Neural progenitor cell (in vitro differentiated cells): ENCODE data around the gene TBC1D14. TPM values are rescaled to one million over a fixed set of nuclear protein-coding genes. Genes with fewer than 3 reads are reported as not detected.

ENCODE experiments used
- DNase-seq: peaks from one replicate; pipeline ENCODE4 v3.0.0-alpha.2; 2016; ENCODE audit warnings: low spot score
- H2AFZ ChIP-seq: fragments of 200-600 bp; sonication (generic); replicated peaks from 2 replicates; pipeline ENCODE4 v1.6.1; 2016; ENCODE audit warnings: antibody characterized with exemption
- H3F3A ChIP-seq: fragments of 200-600 bp; sonication (generic); 2 replicates; pipeline ENCODE4 v1.6.1; 2016; ENCODE audit warnings: antibody characterized with exemption, low read depth
- H3K27ac ChIP-seq: fragments of 200-600 bp; sonication (generic); 2 replicates; pipeline ENCODE4 v1.5.1; 2016; ENCODE audit warnings: mild to moderate bottlenecking
- H3K27me3 ChIP-seq: fragments of 200-600 bp; sonication (generic); 2 replicates; pipeline ENCODE4 v1.6.1; 2016; ENCODE audit warnings: mild to moderate bottlenecking, moderate library complexity
- H3K36me3 ChIP-seq: fragments of 200-600 bp; sonication (generic); 2 replicates; pipeline ENCODE4 v1.5.1; 2016
- H3K4me1 ChIP-seq: fragments of 200-600 bp; sonication (generic); 2 replicates; pipeline ENCODE4 v1.6.1; 2016; ENCODE audit warnings: mixed run types
- H3K4me2 ChIP-seq: fragments of 200-600 bp; sonication (generic); 2 replicates; pipeline ENCODE4 v1.6.1; 2016
- H3K4me3 ChIP-seq: fragments of 200-600 bp; sonication (generic); 2 replicates; pipeline ENCODE4 v1.5.1; 2016
- H3K79me2 ChIP-seq: fragments of 200-600 bp; sonication (generic); 2 replicates; pipeline ENCODE4 v1.6.1; 2016; ENCODE audit warnings: low read depth
- H3K9ac ChIP-seq: fragments of 200-600 bp; sonication (generic); 2 replicates; pipeline ENCODE4 v1.6.1; 2016
- H3K9me3 ChIP-seq: fragments of 200-600 bp; sonication (generic); 2 replicates; pipeline ENCODE4 v1.5.1; 2016; ENCODE audit warnings: low read depth
- H4K20me1 ChIP-seq: fragments of 200-600 bp; sonication (generic); 2 replicates; pipeline ENCODE4 v1.6.1; 2016; ENCODE audit warnings: low read depth
- H3K27ac Mint-ChIP-seq: 3 replicates; pipeline ENCODE4 v1.8.0; 2021; ENCODE audit warnings: mixed read lengths
- H3K27me3 Mint-ChIP-seq: 2 replicates; pipeline ENCODE4 v1.8.0; 2022; ENCODE audit warnings: low read depth, mild to moderate bottlenecking, inconsistent platforms, moderate library complexity, mixed read lengths; ENCODE audit not compliant: insufficient read depth
- H3K36me3 Mint-ChIP-seq: 3 replicates; pipeline ENCODE4 v1.8.0; 2021; ENCODE audit warnings: mixed read lengths
- H3K4me1 Mint-ChIP-seq: 3 replicates; pipeline ENCODE4 v1.8.0; 2021; ENCODE audit warnings: mixed read lengths
- H3K4me3 Mint-ChIP-seq: 3 replicates; pipeline ENCODE4 v1.8.0; 2021; ENCODE audit warnings: mild to moderate bottlenecking, moderate library complexity, mixed read lengths
- H3K9me3 Mint-ChIP-seq: 3 replicates; pipeline ENCODE4 v1.8.0; 2020; ENCODE audit warnings: mixed read lengths
- CTCF ChIP-seq: fragments of 200-600 bp; sonication (generic); IDR thresholded peaks from 2 replicates; pipeline ENCODE4 v1.5.1; 2017; ENCODE audit warnings: antibody characterized with exemption, mild to moderate bottlenecking
- EZH2 ChIP-seq: fragments of 200-600 bp; sonication (generic); IDR thresholded peaks from 2 replicates; pipeline ENCODE4 v1.6.1; 2017; ENCODE audit warnings: antibody characterized with exemption, mild to moderate bottlenecking, moderate library complexity
- EZH2phosphoT487 ChIP-seq: fragments of 200-600 bp; sonication (generic); IDR thresholded peaks from 2 replicates; pipeline ENCODE4 v1.6.1; 2017; ENCODE audit warnings: antibody characterized with exemption
- total RNA-seq: library from RNA; depleted of rRNA; stranded (reverse); fragments of >200 nt; gene quantifications from 2 replicates; pipeline ENCODE4 v1.2.3, GENCODE V29; 2015; ENCODE audit warnings: low replicate concordance

Gene TBC1D14
- total RNA-seq, 1 donor from 2014 or later, result 47.9 TPM

- peaks cover 3% of the 10 kb centered on the region for H3K27me3 Mint-ChIP-seq
- no peak overlapping the region for H3K27ac ChIP-seq
- H3K4me3 Mint-ChIP-seq, result no peak overlapping the region
- no peaks in the 10 kb centered on the region for H3K27me3 ChIP-seq
- H3K9ac ChIP-seq, result no peak overlapping the region
- no peaks in the 10 kb centered on the region for H3K9me3 ChIP-seq
- peaks cover 30% of the 10 kb centered on the region for H3F3A ChIP-seq
- no peak overlapping the region for H3K4me2 ChIP-seq
- H4K20me1 ChIP-seq, result peaks cover 81% of the 10 kb centered on the region
- no peak for TF ChIP-seq CTCF
- no peak for TF ChIP-seq EZH2phosphoT487
- TF ChIP-seq EZH2, result no peak
- H3K4me1 ChIP-seq, result peaks cover 39% of the 10 kb centered on the region
- no peak overlapping the region for H3K27ac Mint-ChIP-seq
- peaks cover 49% of the 10 kb centered on the region for H3K4me1 Mint-ChIP-seq
- no peaks in the 10 kb centered on the region for H3K9me3 Mint-ChIP-seq
- DNase-seq, result no peak
- no peak overlapping the region for H3K4me3 ChIP-seq
- no peaks in the 10 kb centered on the region for H3K36me3 Mint-ChIP-seq
- H3K36me3 ChIP-seq, result no peaks in the 10 kb centered on the region
- no peak overlapping the region for H2AFZ ChIP-seq
- peaks cover 88% of the 10 kb centered on the region for H3K79me2 ChIP-seq
Observed at GRCh38 chr4:6957148-6957520, 47.5 kb downstream of the TBC1D14 start.

- TF ChIP-seq CTCF, result no peak
- no peak for TF ChIP-seq EZH2phosphoT487
- TF ChIP-seq EZH2, result no peak
- Mint-ChIP-seq H3K4me3 (no peak overlapping the region), H3K36me3 (no peaks in the 10 kb centered on the region), H3K4me1 (peaks cover 53% of the 10 kb centered on the region), H3K27me3 (peaks cover 3% of the 10 kb centered on the region), H3K9me3 (no peaks in the 10 kb centered on the region), H3K27ac (no peak overlapping the region)
- no peak overlapping the region for H3K27ac ChIP-seq
- no peak overlapping the region for H3K9ac ChIP-seq
- H3K27me3 ChIP-seq, result no peaks in the 10 kb centered on the region
- H4K20me1 ChIP-seq, result peaks cover 82% of the 10 kb centered on the region
- no peak for DNase-seq
- no peak overlapping the region for H3K4me2 ChIP-seq
- peaks cover 83% of the 10 kb centered on the region for H3K79me2 ChIP-seq
- H3K4me3 ChIP-seq, result no peak overlapping the region
- peaks cover 39% of the 10 kb centered on the region for H3F3A ChIP-seq
- H3K36me3 ChIP-seq, result no peaks in the 10 kb centered on the region
- peaks cover 47% of the 10 kb centered on the region for H3K4me1 ChIP-seq
- no peak overlapping the region for H2AFZ ChIP-seq
- no peaks in the 10 kb centered on the region for H3K9me3 ChIP-seq
Observed at GRCh38 chr4:6957994-6958393, 48.4 kb downstream of the TBC1D14 start.

GRCh38 chr4:6959261-6959660 lies 49.6 kb downstream of the TBC1D14 start:
- H3K27me3 ChIP-seq, result no peaks in the 10 kb centered on the region
- H3K4me2 ChIP-seq, result no peak overlapping the region
- H3K9me3 Mint-ChIP-seq, result no peaks in the 10 kb centered on the region
- peaks cover 58% of the 10 kb centered on the region for H3K4me1 Mint-ChIP-seq
- peaks cover 40% of the 10 kb centered on the region for H3F3A ChIP-seq
- no peak overlapping the region for H3K4me3 ChIP-seq
- TF ChIP-seq EZH2phosphoT487 (no peak), EZH2 (no peak), CTCF (no peak)
- no peaks in the 10 kb centered on the region for H3K36me3 ChIP-seq
- H3K4me1 ChIP-seq, result peaks cover 53% of the 10 kb centered on the region
- no peak overlapping the region for H3K27ac ChIP-seq
- no peak overlapping the region for H3K4me3 Mint-ChIP-seq
- H3K36me3 Mint-ChIP-seq, result no peaks in the 10 kb centered on the region
- H3K79me2 ChIP-seq, result peaks cover 87% of the 10 kb centered on the region
- no peaks in the 10 kb centered on the region for H3K9me3 ChIP-seq
- H3K9ac ChIP-seq, result no peak overlapping the region
- peaks cover 92% of the 10 kb centered on the region for H4K20me1 ChIP-seq
- no peak overlapping the region for H2AFZ ChIP-seq
- peaks cover 3% of the 10 kb centered on the region for H3K27me3 Mint-ChIP-seq
- no peak for DNase-seq
- H3K27ac Mint-ChIP-seq, result no peak overlapping the region
